HG03442 (cell line): ENCODE measurements around the gene SIRPD.
"Not testable (repeated sequence)": the region's sequence is repeated elsewhere in the genome, so short reads cannot be mapped to it uniquely, and the experiment has no call there.

Experiments used
- ATAC-seq: cut with Tn5 transposase; IDR thresholded peaks from one replicate; pipeline ENCODE4 v1.9.1; 2021; ENCODE audit warnings: mild to moderate bottlenecking, moderate library complexity; ENCODE audit not compliant: unreplicated experiment

SIRPD gene

GRCh38 chr20:1497371-1497770, 60.1 kb downstream of the SIRPD start:
- not testable (repeated sequence) for ATAC-seq

- no peak for ATAC-seq
Observed at GRCh38 chr20:1496930-1497329, 60.6 kb downstream of the SIRPD start.

- no peak for ATAC-seq
Observed at GRCh38 chr20:1494436-1494835, 63.1 kb downstream of the SIRPD start.

GRCh38 chr20:1493536-1493935, 64.0 kb downstream of the SIRPD start:
- no peak for ATAC-seq

- ATAC-seq = no peak
Observed at GRCh38 chr20:1491860-1492642, 65.5 kb downstream of the SIRPD start.

- no peak for ATAC-seq
Observed at GRCh38 chr20:1491281-1491840, 66.1 kb downstream of the SIRPD start, which contains the start of gene SIRPB2. Gene SIRPB2 (minus strand): TSS chr20:1491420. CDS start chr20:1491359, 61 bp downstream.

- no peak for ATAC-seq
Observed at GRCh38 chr20:1490643-1491195, 66.8 kb downstream of the SIRPD start.

GRCh38 chr20:1489764-1490436, 67.6 kb downstream of the SIRPD start:
- ATAC-seq = no peak

GRCh38 chr20:1489325-1489724, 68.2 kb downstream of the SIRPD start:
- no peak for ATAC-seq

- ATAC-seq = no peak
Observed at GRCh38 chr20:1486566-1486965, 70.9 kb downstream of the SIRPD start.

- ATAC-seq = no peak
Observed at GRCh38 chr20:1484438-1485116, 72.9 kb downstream of the SIRPD start.
